D721Med (cell line): Measurements from ENCODE around the gene PDGFA.

Source experiments
- DNase-seq: peaks from one replicate; pipeline ENCODE4 v3.0.0; 2011; ENCODE audit warnings: low spot score; ENCODE audit not compliant: insufficient read length
- FAIRE-seq: peaks from 2 replicates; lab custom pipeline; 2011; peaks lifted over from hg19 to GRCh38; lab: Jason Lieb, UNC
- TF ChIP-seq, protein P1 (sequence below): IDR thresholded peaks from 2 replicates; pipeline ENCODE4 v1.5.1; 2012; ENCODE audit warnings: mild to moderate bottlenecking, control low read depth; ENCODE audit not compliant: insufficient read depth; ENCODE audit errors: missing control alignments

The PDGFA gene

GRCh38 chr7:476736-477360 lies 42.8 kb downstream of the PDGFA start:
- no peak for FAIRE-seq
- TF ChIP-seq, protein P1, sequence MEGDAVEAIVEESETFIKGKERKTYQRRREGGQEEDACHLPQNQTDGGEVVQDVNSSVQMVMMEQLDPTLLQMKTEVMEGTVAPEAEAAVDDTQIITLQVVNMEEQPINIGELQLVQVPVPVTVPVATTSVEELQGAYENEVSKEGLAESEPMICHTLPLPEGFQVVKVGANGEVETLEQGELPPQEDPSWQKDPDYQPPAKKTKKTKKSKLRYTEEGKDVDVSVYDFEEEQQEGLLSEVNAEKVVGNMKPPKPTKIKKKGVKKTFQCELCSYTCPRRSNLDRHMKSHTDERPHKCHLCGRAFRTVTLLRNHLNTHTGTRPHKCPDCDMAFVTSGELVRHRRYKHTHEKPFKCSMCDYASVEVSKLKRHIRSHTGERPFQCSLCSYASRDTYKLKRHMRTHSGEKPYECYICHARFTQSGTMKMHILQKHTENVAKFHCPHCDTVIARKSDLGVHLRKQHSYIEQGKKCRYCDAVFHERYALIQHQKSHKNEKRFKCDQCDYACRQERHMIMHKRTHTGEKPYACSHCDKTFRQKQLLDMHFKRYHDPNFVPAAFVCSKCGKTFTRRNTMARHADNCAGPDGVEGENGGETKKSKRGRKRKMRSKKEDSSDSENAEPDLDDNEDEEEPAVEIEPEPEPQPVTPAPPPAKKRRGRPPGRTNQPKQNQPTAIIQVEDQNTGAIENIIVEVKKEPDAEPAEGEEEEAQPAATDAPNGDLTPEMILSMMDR = no peak
- no peak for DNase-seq

DNA sequence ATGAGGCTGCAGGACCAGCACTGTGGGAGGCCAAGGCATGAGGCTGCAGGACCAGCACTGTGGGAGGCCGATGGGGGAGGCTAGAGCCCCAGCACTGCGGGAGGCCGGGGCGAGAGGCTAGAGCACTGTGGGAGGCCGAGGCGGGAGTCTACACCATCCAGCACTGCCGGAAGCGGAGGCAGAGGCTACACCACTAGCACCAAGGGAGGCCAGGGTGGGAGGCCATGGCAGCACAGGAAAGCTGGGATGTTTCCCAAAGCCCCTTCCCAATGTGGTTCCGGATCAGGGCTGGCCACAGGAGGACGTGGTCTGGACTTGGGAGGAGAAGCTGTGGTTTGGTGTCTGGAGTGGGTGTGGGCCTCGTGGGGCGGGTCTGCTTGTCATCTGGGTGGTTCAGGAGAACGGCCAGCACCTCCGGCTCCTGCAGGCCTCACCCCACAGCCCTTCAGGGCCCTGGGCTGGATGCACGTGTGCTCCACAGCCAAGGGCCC lies 43.6 kb downstream of the PDGFA start:
- DNase-seq = no peak
- no peak for FAIRE-seq
- TF ChIP-seq, protein P1 = no peak

GRCh38 chr7:475425-475728 lies 44.3 kb downstream of the PDGFA start:
- TF ChIP-seq, protein P1 = no peak
- DNase-seq (no peak), FAIRE-seq (no peak)

- TF ChIP-seq, protein P1 = no peak
- FAIRE-seq (no peak), DNase-seq (no peak)
Measured at GRCh38 chr7:474605-475424, 44.8 kb downstream of the PDGFA start.

DNA sequence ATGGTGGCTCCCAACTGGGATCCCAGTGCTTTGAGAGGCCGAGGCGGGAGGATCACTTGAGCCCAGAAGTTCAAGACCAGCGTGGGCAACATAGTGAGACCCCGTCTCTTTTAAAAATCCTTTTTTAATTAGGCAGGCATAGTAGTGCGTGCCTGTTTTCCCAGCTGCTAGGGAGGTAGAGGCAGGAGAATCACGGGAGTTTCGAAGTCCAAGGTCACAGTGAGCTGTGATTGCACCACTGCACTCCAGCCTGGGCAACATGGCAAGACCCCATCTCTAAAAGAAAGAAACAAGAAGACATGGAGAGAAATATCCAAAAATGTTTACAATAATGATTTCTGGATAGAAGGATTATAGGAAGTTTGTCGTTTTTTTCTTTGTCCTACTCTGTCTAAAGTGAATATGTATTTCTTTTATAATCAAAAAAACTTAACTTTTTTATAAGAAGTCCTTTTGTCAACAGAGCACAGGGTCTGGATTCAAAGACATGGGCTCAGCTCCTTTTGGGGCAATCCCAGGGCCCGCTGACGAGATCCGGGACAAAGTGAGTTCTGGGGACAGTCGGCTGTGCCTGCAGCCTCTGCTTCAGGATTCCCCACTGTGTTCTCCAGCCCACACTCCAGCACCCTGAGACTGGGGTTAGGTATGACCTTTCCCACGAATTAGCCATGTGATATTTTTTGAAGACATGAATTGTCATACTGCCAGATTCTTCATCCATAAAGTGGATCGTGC lies 45.6 kb downstream of the PDGFA start:
- FAIRE-seq (no peak), DNase-seq (no peak)
- TF ChIP-seq, protein P1 = no peak

GRCh38 chr7:473211-473734 lies 46.4 kb downstream of the PDGFA start:
- DNase-seq (no peak), FAIRE-seq (no peak)
- TF ChIP-seq, protein P1 = no peak
